ENCODE data around the gene SHCBP1.
"Not testable (repeated sequence)": the region's sequence is repeated elsewhere in the genome, so short reads cannot be mapped to it uniquely, and the experiment has no call there.

Gene SHCBP1, protein sequence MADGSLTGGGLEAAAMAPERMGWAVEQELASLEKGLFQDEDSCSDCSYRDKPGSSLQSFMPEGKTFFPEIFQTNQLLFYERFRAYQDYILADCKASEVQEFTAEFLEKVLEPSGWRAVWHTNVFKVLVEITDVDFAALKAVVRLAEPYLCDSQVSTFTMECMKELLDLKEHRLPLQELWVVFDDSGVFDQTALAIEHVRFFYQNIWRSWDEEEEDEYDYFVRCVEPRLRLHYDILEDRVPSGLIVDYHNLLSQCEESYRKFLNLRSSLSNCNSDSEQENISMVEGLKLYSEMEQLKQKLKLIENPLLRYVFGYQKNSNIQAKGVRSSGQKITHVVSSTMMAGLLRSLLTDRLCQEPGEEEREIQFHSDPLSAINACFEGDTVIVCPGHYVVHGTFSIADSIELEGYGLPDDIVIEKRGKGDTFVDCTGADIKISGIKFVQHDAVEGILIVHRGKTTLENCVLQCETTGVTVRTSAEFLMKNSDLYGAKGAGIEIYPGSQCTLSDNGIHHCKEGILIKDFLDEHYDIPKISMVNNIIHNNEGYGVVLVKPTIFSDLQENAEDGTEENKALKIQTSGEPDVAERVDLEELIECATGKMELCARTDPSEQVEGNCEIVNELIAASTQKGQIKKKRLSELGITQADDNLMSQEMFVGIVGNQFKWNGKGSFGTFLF

DNA sequence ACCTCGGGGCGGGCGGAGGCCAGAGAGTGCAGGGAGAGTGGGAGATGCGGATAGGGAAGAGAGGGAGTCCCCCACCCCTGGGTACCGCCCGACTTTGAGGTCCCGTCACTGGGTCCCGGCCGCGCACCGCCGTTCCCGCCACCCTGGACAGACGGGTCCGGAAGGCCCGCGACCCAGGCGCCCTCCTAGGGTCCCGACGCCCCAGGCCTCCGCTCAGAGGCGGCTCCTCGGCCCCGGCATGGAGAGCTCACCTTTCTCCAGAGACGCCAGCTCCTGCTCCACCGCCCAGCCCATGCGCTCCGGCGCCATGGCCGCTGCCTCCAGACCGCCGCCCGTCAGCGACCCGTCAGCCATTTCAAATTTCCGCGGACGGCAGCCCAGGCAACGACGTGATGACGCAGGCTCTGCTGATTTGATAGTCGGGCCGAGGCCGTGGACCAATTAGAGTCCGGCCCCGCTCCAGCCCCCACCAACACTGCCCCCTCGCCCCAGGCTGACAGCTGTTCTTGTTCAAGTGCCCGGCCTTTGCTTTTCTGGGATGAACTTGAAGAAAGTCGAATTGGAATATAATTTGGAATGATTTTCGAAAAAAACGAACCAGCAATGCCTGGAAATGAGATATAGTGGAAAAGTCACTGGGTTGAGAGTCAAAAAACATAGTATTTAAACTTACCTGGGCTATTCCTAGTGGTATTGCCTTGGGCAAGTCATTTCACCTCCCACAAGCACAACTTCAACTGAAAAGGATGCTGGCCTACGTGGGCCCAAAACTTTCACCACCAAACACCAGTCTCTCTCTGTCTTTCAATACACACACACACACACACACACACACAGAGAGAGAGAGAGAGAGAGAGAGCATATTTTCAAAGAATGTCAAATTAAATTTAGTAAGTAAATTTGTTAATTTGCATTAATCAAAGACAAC, at the start of gene SHCBP1:
SHCBP1 (minus strand) TSS at position 374 of the 928 bp plus-strand sequence; CDS start at position 354, 20 bp downstream.
- DNase-seq (ENCODE audit: low read depth), result peak; percentile 69

DNA sequence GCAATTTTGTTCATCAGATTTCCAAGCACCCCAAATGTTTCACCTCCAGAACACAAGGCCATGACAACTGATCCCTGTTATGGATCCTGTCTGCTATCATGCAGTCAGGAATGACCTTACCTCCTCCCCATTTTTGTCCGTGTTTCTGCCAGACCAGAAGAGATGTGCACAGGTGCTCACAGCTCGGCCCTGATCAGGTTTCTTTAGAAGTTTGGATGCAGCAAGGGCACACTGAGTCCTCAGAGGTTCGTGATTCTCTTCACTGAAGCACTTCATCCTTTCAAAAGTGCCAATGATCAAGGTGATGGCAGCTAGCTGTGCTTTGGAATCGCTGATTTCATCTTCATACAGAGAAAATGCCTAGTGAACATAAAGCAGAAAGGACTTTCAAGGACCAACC, 40.9 kb upstream of the SHCBP1 start:
- no peak for DNase-seq (ENCODE audit: low read depth)

DNA sequence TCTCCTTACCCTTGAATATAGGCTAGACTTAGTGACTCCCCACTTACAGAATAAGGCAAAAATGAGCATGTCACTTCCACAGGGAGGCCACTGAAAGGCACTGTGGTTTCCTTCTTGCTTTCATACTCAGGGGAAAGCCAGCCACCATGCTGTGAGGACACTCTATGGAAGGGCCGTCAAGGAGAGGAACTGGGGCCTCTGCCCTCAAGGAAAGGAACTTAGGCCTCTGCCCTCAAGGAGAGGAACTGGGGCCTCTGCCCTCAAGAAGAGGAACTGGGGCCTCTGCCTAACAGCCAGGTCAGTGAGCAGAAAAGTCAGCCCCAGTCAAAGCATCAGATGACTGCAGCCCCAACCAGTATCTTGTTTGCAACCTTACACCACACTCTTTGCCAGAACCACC, 37.7 kb upstream of the SHCBP1 start:
- DNase-seq (ENCODE audit: low read depth), result no peak

DNA sequence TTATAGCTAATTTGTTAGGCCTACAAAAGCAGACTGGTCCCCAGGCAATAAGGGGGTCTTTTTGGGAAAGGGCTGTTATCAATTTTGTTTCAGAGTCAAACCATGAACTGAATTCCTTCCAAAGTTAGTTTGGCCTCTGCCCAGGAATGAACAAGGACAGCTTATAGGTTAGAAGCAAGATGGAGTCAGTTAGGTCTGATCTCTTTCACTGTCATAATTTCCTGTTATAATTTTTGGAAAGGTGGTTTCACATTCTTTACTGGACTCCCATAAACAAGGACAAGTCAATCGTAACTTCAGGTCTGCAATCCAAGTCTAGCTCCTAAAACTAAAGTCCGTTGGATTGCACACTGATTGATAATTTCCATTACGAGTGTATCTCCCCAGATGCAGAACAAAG, 30.1 kb upstream of the SHCBP1 start:
- DNase-seq (ENCODE audit: low read depth), result no peak

DNA sequence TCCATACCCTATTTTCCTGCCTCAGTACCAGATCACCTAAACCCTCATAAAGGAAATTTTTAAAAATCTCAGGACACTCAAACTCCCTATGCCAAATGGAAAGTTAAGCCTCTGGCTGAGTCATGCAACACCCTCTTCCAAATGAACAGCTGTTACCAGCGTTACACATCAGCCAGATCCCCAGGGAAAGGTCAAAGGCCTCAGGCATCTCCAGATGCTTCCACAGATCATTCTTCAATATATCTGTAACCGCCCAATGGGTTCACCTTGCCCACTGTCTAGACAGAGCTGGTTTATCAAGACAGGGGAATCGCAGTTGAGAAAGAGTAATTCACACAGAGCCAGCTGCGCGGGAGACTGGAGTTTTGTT, 29.1 kb upstream of the SHCBP1 start:
- no peak for DNase-seq (ENCODE audit: low read depth)

DNA sequence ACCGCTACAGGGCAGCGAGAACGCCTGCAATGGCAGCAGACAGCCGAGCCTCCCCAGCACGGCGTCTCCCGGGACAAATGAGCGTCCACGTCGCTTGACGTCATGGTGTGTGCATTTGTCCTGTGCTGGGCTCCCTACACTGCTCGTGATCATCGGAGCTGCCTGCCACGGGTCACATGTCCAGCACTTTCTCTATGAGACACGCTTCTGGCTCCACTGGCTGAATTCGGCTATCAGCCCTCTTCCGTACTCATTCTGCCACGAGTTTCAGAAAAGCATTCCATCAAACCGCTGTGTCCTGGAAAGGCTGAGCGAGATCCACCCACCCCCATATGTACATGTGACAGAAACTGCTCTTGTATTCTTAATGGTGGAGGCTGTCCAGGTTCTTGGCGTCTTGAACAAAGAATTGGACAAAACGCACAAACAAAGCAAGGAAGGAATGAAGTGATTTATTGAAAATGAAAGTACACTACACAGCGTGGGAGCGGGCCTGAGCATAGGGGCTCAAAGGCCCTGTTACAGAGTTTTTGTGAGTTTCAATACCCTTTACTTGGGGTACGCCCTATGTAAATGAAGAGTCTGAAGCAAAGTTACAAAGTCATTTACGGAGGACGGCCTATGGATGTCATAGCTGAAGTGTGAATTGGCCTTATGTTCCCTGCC, 28.5 kb upstream of the SHCBP1 start:
- no peak for DNase-seq (ENCODE audit: low read depth)

DNA sequence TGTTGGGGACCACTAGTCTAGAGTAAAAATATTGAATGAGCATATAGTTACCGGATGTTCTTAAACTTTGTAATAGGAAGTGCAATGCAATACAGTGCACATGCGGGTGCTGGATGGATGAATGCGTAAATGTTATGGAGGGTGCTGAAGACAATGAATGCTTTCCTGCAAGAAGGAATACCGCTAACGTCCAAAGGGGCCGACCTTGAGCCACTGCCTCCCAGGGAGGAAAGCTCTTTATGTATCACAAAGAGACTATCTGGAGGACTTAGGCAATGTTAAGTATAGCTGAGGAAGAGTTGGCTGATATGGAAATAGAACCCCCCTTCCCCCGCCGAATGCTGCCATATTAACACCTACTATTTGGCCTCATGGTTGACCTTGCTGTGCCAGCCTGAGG, 27.5 kb upstream of the SHCBP1 start:
- no peak for DNase-seq (ENCODE audit: low read depth)

DNA sequence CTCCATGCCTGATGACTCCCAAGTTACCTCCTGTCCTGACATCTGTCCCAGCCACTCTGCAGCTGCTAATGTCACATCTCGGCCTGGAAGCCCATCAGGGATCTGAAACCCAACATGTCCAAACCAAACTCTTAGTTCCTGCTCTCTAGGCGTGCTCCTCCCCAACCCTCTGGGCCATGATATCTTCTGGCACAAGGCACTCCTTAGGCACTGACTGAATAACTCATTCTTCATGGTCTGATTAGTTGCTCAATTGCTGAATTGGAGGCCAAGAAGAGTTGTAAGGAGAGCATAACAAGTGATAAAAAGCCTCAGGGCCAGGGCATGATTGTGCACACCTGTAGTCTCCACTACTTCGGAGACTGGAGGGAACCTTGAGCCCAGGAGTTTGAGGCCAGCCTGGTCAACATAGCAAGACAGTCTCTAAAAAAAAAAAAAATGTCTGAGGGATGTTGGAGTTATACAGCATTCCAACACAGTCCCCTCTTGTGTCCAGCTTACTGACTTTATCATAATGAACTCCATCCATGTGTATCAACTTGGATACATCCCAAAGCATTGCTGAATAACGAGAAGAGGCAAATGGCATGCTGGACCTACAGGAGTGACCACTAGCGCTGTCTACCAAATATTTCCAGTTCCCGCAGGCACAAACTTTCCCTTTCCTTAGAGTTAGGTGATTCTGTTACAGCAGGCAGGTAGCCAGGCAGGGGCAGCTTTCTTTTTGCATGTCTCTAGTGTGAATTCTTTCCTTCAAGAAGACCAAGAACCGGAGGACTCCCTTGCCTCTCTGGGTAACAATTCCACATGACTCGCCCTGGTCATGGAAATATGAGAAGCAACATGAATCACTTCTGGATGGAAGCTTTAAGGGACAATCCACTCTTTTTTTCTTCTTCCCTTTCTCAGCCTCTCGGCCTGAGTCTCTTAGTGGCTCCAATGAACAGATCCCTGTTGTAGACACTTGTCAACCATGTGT, 18.1 kb upstream of the SHCBP1 start:
- no peak for DNase-seq (ENCODE audit: low read depth)

DNA sequence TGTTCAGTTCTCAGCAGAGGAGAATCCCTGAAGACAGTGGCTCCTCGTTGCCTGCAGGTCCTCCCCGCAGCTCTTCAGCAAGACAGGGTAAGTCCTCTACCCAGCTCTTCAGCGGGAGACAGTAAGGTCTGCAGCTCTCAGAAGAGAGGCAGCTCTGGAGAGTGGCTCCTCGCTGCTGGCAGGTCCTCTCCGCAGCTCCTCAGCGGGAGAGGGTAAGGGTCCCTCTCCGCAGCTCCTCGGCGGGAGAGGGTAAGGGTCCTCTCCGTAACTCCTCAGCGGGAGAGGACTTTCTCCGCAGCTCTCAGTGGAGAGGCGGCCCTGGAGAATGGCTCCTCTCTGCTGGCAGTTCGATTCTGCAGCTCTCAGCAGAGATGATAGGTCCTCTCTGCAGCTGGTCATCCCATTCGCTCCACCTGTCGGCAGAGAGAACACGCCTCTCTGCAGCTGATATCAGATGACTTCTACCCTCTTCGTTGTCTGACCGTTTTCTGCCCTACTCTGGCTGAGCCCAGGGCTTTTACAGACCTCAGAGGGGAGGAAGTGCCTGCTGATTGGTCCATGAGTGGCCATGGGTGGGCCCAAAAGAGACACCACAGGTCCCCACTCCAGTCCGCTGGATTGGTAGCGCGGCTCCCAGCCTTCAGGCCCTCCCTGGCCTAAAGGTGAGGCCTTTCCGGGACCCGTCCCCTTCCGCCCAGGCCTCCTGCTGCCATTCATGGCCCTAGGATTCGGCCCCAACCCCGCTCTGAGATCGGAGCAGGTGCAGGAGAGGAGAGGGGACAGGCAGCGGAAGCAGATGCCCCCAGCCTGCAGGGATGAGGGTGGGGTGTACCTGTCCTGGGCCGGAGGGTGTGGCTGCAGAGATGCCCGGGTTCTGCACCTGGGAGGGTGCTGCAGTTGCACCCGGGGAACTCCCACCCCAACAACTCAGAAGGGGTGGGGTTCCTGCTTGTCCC, 11.9 kb upstream of the SHCBP1 start:
- DNase-seq (ENCODE audit: low read depth), result no peak

DNA sequence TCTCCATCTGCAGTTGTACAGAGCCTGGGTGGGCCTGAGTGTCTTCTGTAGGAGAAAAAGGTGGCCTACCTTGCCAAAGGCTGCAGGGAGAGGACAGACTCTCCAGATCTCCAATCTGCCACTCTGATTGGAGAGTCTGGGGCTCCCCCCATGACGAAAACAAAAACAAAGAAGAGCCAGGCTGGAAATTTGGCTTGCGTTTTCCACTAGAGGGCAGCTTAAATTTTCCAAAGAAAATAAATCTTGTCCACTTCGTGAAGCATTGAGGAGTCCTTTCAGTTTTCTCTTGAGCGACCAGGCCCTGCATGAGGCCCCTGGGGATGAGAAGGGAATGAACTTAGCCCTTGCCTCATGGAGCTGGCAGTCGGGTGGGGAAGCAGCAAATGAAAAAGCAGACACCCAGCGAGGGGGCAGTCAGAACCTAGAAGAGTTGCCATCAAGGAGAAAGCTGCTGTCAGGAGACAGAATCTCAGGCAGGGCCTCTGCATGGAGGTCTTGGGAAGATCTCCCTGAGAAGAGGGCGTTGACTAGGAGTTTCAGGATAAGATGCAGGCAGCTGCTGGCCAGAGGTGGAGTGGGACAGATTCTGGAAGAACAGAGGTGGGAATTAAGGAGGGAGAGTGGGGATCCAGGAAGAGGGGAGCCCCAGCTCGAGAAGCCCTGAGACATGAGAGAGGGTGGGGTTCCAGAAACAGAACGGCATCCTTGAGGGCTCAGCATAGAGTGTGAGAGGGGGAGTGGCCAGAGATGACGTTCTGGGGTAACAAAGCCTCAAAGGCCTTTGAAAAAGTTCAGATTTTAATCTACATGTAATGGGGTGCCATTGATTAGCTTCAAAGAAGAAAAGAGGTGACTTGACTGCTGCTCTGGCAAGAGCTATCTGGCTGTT, 8.4 kb upstream of the SHCBP1 start:
- no peak for DNase-seq (ENCODE audit: low read depth)

DNA sequence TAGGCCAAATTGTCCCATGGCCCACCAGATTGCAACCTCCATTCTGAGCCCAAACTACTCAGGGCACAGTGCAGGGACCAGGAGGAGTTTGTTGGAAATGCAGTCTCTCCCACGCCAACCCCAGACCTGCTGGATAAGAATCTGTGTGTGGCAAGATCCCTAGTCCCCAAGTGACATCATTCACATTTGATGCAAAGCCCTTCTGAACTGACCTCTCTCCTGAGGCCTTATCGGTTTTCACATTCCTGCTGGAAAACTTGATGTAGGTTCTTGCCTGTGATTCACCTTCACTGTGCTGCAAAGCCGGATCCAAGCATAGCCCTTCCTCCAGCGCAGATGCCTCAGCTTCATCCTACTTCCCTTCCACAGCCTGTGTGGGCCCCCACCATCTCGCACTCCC, 6.6 kb upstream of the SHCBP1 start:
- no peak for DNase-seq (ENCODE audit: low read depth)

DNA sequence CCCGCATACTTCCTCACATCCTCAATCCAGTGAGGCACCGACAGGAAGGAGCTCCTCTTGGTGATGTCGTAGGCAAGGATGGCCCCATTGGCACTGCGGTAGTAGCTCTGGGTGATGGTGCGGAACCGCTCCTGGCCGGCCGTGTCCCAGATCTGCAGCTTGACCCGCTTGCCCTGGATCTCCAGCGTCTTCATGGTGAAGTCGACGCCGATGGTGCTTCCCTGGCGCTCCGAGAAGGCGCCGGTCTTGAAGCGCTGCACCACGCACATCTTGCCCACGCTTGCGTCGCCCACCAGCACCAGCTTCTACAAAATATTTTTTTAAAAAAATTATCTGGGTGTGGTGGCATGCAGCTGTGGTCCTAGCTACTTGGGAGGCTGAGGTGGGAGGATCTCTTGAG, 5.5 kb upstream of the SHCBP1 start:
- not testable (repeated sequence) for DNase-seq (ENCODE audit: low read depth)

DNA sequence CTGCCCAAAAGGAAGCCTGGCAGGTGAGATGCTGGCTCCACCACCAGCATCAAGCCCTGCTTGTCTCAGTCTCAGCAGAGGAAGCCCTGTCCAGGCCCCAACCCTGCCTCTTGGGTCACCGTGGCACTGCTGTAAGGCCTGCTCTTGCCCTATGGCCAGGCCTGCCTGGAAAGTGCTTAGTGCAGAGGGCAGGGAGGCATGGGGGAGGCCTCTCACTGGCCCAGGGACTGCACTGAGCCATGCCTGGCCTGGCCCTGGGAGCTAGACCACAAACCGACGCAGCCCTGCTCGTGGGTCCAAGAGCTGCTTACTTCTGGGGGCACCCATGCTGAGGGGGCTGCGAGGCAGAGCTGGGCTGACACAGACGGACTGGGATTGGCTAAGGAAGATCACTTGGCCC, 3.7 kb upstream of the SHCBP1 start:
- DNase-seq (ENCODE audit: low read depth), result not testable (repeated sequence)

DNA sequence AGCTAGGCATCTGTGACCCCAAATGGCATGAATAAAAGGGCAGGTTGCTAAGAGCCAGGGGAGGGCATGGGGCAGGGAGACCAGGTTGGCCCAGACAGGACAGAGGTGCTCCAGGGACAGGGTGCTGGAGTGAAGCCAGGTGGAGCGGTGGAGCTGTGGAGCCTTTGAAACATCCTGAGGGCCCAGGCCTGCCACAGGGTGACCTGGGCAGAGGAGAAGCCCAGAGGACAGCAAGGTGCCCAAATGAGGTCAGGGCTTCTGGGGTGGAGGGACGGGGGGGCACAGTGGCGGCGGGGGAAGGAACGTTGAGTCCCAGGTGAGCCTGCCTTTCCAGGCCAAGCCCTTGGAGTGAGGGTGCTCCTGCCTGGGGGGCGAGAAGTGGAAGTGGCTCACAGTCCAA, 2.5 kb upstream of the SHCBP1 start:
- not testable (repeated sequence) for DNase-seq (ENCODE audit: low read depth)

DNA sequence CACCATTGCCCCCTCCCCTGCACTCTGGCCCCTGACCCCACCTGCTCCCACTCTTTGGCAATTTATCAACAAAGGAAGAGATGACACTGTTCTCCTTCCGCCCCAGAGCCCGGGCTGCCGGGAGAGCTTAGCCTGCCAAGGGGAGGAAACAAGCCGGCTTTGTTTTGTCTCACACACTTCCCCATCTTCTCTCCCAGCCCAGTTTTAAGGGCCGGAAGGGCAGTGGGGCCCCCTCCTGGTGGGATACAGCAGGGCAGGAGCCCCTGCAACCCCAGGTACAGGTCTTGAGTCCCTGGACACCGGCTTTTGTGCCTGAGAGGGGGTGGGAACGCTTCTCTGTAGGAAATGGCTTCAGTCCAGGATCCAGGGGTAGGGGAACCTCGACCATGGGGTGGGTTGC, 2.1 kb upstream of the SHCBP1 start:
- DNase-seq (ENCODE audit: low read depth), result not testable (repeated sequence)

DNA sequence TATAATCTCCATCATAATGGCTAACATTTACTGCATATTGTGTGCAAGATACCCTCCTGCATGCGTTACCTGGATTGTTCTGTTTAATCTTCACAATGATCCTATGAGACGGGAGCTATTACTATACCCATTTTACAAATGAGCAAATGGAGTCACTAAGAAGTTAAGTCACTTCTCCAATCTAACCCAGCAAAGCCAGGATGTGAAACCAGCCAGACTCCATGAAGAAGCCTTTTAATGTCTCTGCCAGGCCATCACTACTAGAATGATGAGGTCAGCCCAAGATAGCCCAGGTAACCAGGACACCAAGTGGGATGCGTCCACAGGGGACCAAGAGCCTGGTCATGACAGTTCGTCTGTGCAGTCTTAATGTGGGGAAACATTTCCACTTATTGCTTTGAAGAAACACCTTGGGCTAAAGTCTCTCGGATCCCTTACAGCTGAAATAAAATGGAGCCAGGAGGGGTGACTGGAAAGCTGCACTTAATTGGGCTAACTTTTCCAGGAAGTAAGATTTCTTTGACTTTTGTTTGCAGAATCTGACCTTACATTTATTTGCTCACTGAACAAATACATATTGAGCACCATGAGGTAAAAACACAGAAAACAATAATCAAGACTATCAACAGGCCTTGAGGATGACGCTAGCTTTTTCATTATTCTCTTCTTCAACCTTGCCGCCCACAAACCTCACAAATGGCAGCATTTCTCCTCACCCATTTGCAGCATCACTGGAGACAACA, 926 bp upstream of the SHCBP1 start:
- no peak for DNase-seq (ENCODE audit: low read depth)

DNA sequence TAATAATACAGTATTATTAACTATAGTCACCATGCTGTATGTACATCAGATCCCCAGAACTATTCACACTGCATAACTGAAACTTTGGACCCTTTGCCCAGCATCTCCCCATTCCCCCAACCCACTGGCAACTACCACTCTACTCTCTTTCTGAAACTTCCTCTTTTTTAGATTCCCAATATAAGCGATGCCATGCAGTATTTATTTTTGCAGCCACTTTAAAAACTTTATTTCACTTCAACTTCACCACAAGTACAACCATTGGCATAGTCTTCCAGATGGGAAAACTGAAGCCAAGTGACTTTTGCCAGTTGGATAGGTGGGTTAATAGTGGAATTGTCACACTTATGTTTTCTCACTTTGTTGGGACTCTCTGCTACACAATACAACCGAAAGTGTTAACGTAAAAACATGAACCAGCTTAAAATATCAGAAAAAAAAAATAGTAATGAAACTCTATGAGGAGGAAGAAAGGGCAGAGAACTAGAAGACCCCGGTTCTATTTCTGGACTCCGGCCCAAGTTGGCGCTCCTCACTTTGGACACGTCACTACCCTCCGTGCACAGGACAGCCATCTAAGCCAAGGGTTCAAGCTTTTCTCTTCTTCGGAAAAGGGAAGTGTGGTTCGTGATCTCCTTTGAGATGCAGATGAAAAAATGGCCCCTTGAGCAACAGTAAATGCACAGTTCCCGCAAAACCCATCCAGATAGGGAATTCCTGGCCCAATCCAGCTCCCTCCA, 743 bp downstream of the SHCBP1 start:
- no peak for DNase-seq (ENCODE audit: low read depth)
